Kidney epithelial cell (primary cell): ENCODE measurements around the gene TRPM8. TPM values are rescaled to one million over a fixed set of nuclear protein-coding genes. Genes with fewer than 3 reads are reported as not detected.

ENCODE experiments used
- DNase-seq: peaks from one replicate; pipeline ENCODE4 v3.0.0-alpha.2; 2010; ENCODE audit warnings: low read depth
- H3K27me3 ChIP-seq: 2 replicates; pipeline ENCODE4 v1.6.0; 2011; ENCODE audit warnings: low read length; ENCODE audit not compliant: control insufficient read depth, insufficient read depth
- H3K36me3 ChIP-seq: 2 replicates; pipeline ENCODE4 v1.5.1; 2011; ENCODE audit warnings: low read length; ENCODE audit not compliant: control insufficient read depth, insufficient read depth
- H3K4me3 ChIP-seq: 2 replicates; pipeline ENCODE4 v1.5.1; 2011; ENCODE audit warnings: low read depth, mild to moderate bottlenecking, control low read depth, low read length
- total RNA-seq: library from RNA; depleted of rRNA; stranded (reverse); fragments of >200 nt; gene quantifications from 2 replicates; pipeline ENCODE4 v1.2.3, GENCODE V29; 2015
- TF ChIP-seq, protein P1 (sequence below): IDR thresholded peaks from 2 replicates; pipeline ENCODE4 v1.5.1; 2011; ENCODE audit warnings: mild to moderate bottlenecking, moderate library complexity, low read length, control low read depth, inconsistent platforms; ENCODE audit not compliant: insufficient read depth, poor library complexity, severe bottlenecking

TRPM8 gene
- total RNA-seq, 1 donor from 2014 or later: 0.96 TPM

- no peak for DNase-seq
- Histone ChIP-seq H3K4me3 (no peak overlapping the region), H3K27me3 (peaks cover 2% of the 10 kb centered on the region), H3K36me3 (no peaks in the 10 kb centered on the region)
- TF ChIP-seq, protein P1, sequence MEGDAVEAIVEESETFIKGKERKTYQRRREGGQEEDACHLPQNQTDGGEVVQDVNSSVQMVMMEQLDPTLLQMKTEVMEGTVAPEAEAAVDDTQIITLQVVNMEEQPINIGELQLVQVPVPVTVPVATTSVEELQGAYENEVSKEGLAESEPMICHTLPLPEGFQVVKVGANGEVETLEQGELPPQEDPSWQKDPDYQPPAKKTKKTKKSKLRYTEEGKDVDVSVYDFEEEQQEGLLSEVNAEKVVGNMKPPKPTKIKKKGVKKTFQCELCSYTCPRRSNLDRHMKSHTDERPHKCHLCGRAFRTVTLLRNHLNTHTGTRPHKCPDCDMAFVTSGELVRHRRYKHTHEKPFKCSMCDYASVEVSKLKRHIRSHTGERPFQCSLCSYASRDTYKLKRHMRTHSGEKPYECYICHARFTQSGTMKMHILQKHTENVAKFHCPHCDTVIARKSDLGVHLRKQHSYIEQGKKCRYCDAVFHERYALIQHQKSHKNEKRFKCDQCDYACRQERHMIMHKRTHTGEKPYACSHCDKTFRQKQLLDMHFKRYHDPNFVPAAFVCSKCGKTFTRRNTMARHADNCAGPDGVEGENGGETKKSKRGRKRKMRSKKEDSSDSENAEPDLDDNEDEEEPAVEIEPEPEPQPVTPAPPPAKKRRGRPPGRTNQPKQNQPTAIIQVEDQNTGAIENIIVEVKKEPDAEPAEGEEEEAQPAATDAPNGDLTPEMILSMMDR: no peak
These were observed 33.1 kb downstream of the TRPM8 start for GRCh38 chr2:233950078-233950825.

GRCh38 chr2:233952335-233952734 is 35.2 kb downstream of the TRPM8 start:
- TF ChIP-seq, protein P1: no peak
- DNase-seq: no peak
- Histone ChIP-seq H3K4me3 (no peak overlapping the region), H3K27me3 (peaks cover 2% of the 10 kb centered on the region), H3K36me3 (no peaks in the 10 kb centered on the region)

DNA sequence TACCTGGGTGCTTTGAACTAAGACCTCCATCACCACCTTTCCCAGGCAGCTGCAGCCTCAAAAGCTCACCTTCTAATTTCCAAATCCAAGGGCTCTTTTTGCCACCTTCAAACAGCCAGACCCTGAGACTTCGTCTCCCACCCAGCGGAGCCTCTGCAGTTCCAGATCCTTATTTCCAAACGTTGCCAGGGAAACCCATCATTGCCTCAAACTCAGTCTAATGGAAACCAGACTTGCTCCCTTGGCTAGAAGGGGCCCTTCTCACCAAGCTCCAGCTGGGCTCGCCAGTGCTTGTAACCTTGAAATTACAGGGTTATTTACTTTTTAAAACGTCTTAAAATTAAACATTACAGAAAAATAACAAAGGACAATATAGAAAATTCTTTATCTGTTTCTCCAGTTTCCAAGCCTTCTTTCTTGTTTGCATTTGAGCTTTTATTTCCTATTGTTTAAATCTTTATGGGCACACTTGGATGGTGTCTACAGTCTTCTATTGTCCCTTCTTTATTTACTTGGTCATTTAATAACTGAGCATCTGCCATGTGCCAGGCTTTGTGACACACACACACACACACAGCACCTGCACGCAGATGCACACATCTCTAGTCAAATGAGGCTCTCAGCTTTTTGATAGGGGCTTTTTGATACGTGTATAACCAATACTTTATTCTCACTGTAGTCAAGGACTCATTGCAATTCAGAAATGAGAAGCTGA is 36.1 kb downstream of the TRPM8 start:
- H3K27me3 ChIP-seq: peaks cover 2% of the 10 kb centered on the region
- DNase-seq: no peak
- H3K36me3 ChIP-seq: no peaks in the 10 kb centered on the region
- TF ChIP-seq, protein P1: no peak
- H3K4me3 ChIP-seq: no peak overlapping the region

GRCh38 chr2:233960203-233960602 is 43.0 kb downstream of the TRPM8 start:
- H3K4me3 ChIP-seq: no peak overlapping the region
- no peaks in the 10 kb centered on the region for H3K27me3 ChIP-seq
- DNase-seq: no peak
- no peaks in the 10 kb centered on the region for H3K36me3 ChIP-seq
- TF ChIP-seq, protein P1: no peak

DNA sequence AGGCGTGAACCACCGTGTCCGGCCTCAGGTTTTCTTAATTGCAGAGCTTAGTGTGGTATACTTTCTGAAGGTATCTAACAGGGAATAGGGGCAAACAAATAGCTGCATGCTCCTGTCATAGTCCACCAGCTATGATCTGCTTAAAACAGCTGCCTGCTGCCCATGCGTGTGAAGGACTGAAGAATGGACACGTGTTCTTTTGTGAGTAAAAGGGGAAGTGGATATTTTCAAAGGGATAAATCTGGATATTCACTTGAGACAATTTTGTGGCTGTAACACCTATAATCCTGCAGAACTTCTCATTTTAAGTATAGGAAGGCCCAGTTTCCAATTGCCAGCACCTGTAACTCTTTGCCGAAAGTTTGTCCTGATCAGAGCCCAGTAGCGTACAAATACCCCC is 44.7 kb downstream of the TRPM8 start:
- no peak overlapping the region for H3K4me3 ChIP-seq
- TF ChIP-seq, protein P1: no peak
- H3K27me3 ChIP-seq: no peaks in the 10 kb centered on the region
- H3K36me3 ChIP-seq: no peaks in the 10 kb centered on the region
- DNase-seq: no peak

- no peaks in the 10 kb centered on the region for H3K36me3 ChIP-seq
- TF ChIP-seq, protein P1: no peak
- DNase-seq: peak; percentile 18
- H3K4me3 ChIP-seq: no peak overlapping the region
- H3K27me3 ChIP-seq: no peaks in the 10 kb centered on the region
These were observed 47.4 kb downstream of the TRPM8 start for GRCh38 chr2:233964581-233964980.
